HepG2 (cell line): Measurements from ENCODE around the gene TBCCD1. TPM values are rescaled to one million over a fixed set of nuclear protein-coding genes. Genes with fewer than 3 reads are reported as not detected.

Source experiments
- CBX5 ChIP-seq: sonication (generic); formaldehyde crosslinking; IDR thresholded peaks from 2 replicates; pipeline ENCODE4 v1.4.0; 2020; ENCODE audit warnings: missing genetic modification reagents, borderline replicate concordance
- CEBPB ChIP-seq: IDR thresholded peaks from 2 replicates; pipeline ENCODE4 v1.6.1; 2011; ENCODE audit warnings: low read depth, low read length, improper control_type of control experiment, borderline replicate concordance
- ETV5 ChIP-seq: IDR thresholded peaks from 2 replicates; pipeline ENCODE4 v1.6.1; 2018; ENCODE audit warnings: missing biosample characterization, missing genetic modification reagents, inconsistent platforms, borderline replicate concordance
- FOSL2 ChIP-seq: sonication (generic); formaldehyde crosslinking; IDR thresholded peaks from 2 replicates; pipeline ENCODE4 v1.4.0; 2020; ENCODE audit warnings: missing genetic modification reagents
- GATAD2A ChIP-seq: IDR thresholded peaks from 2 replicates; pipeline ENCODE4 v1.6.1; 2016
- KAT2B ChIP-seq: fragments of 150-350 bp; IDR thresholded peaks from 2 replicates; pipeline ENCODE4 v1.6.1; 2014; ENCODE audit warnings: low read depth, low read length, borderline replicate concordance
- MED1 ChIP-seq: sonication (generic); formaldehyde crosslinking; IDR thresholded peaks from 2 replicates; pipeline ENCODE4 v1.4.0; 2020; ENCODE audit warnings: missing genetic modification reagents
- PHF5A ChIP-seq: IDR thresholded peaks from one replicate; pipeline ENCODE4 v1.6.1; 2018; ENCODE audit warnings: low read depth, missing genetic modification reagents; ENCODE audit not compliant: unreplicated experiment
- SOX13 ChIP-seq, 3 experiments: fragments of 450-650 bp in 1 of 3; sonication (generic) in 1 of 3; formaldehyde crosslinking in 1 of 3; IDR thresholded peaks in 2 of 3; conservative IDR thresholded peaks in 1 of 3; 2 replicates each; pipeline versions ENCODE4 v1.5.0 to v1.6.1; 2016 to 2020; ENCODE audit warnings: antibody characterized with exemption in 1 of 3, mild to moderate bottlenecking in 1 of 3, missing compliant biosample characterization in 1 of 3, missing genetic modification reagents in 1 of 3, moderate library complexity in 1 of 3
- TGIF2 ChIP-seq: IDR thresholded peaks from 2 replicates; pipeline ENCODE4 v1.6.1; 2016; ENCODE audit warnings: control low read depth, missing compliant biosample characterization
- ZBTB3 ChIP-seq: sonication (generic); formaldehyde crosslinking; IDR thresholded peaks from 2 replicates; pipeline ENCODE4 v1.4.0; 2020; ENCODE audit warnings: low read depth, mild to moderate bottlenecking, moderate library complexity, missing genetic modification reagents, borderline replicate concordance
- ZNF138 ChIP-seq: sonication (generic); formaldehyde crosslinking; IDR thresholded peaks from 2 replicates; pipeline ENCODE4 v1.5.0; 2020; ENCODE audit warnings: mild to moderate bottlenecking, low read depth, missing genetic modification reagents
- ZNF468 ChIP-seq: sonication (generic); formaldehyde crosslinking; IDR thresholded peaks from 2 replicates; pipeline ENCODE4 v1.8.0; 2022; ENCODE audit warnings: mild to moderate bottlenecking, moderate library complexity, missing genetic modification reagents
- polyA plus RNA-seq, 8 experiments: library from polyadenylated mRNA; depleted of rRNA in 3 of 8; stranded (reverse) in 7 of 8; unstranded in 1 of 8; fragments of >200 nt; fragmentation: Illumina TruSeq in 4 of 8; extraction: Trizol in 4 of 8; gene quantifications; 2 replicates each; pipeline versions ENCODE4 v1.2.1 to v1.2.3, GENCODE V29; 2011 to 2016; ENCODE audit warnings: low read depth in 4 of 8, missing spikeins in 1 of 8, mixed read lengths in 1 of 8; ENCODE audit not compliant: insufficient read depth in 1 of 8
- total RNA-seq, 5 experiments: library from RNA; depleted of rRNA; stranded (reverse); fragments of >200 nt; fragmentation: Illumina TruSeq; extraction: Trizol; gene quantifications; 2 replicates each; pipeline ENCODE4 v1.2.3, GENCODE V29; 2016; ENCODE audit warnings: low read depth in 1 of 5
- TF ChIP-seq, protein P1 (sequence below): IDR thresholded peaks from 2 replicates; pipeline ENCODE4 v1.6.1; 2012; ENCODE audit warnings: low read depth, low read length, improper control_type of control experiment
- TF ChIP-seq, protein P2 (sequence below), 2 experiments: fragments of 450-650 bp in 1 of 2; sonication (generic) in 1 of 2; formaldehyde crosslinking; IDR thresholded peaks; 2 replicates each; pipeline versions ENCODE4 v1.5.0 to v1.8.0; 2020 to 2022; ENCODE audit warnings: mild to moderate bottlenecking in 1 of 2, missing genetic modification reagents in 1 of 2
- TF ChIP-seq, protein P3 (sequence below): sonication (generic); formaldehyde crosslinking; IDR thresholded peaks from 2 replicates; pipeline ENCODE4 v1.5.1; 2020; ENCODE audit warnings: mild to moderate bottlenecking, missing genetic modification reagents, borderline replicate concordance
- TF ChIP-seq, protein P4 (sequence below): sonication (generic); formaldehyde crosslinking; IDR thresholded peaks from 2 replicates; pipeline ENCODE4 v1.4.0; 2020; ENCODE audit warnings: missing genetic modification reagents, borderline replicate concordance
- TF ChIP-seq, protein P5 (sequence below): sonication (generic); formaldehyde crosslinking; IDR thresholded peaks from 2 replicates; pipeline ENCODE4 v1.4.0; 2020; ENCODE audit warnings: missing genetic modification reagents
- TF ChIP-seq, protein P6 (sequence below): sonication (generic); formaldehyde crosslinking; IDR thresholded peaks from 2 replicates; pipeline ENCODE4 v1.4.0; 2020; ENCODE audit warnings: missing genetic modification reagents, low read depth, mild to moderate bottlenecking, borderline replicate concordance

The TBCCD1 gene
- total and polyA plus RNA-seq, 2 of the 13 experiments (the other 11 are each of a cell fraction or from before 2014, with no cell fraction given), result 13.6 to 16.2 TPM

GRCh38 chr3:186589856-186590579 is 22.9 kb upstream of the TBCCD1 start (continued):
- TF ChIP-seq, protein P1, sequence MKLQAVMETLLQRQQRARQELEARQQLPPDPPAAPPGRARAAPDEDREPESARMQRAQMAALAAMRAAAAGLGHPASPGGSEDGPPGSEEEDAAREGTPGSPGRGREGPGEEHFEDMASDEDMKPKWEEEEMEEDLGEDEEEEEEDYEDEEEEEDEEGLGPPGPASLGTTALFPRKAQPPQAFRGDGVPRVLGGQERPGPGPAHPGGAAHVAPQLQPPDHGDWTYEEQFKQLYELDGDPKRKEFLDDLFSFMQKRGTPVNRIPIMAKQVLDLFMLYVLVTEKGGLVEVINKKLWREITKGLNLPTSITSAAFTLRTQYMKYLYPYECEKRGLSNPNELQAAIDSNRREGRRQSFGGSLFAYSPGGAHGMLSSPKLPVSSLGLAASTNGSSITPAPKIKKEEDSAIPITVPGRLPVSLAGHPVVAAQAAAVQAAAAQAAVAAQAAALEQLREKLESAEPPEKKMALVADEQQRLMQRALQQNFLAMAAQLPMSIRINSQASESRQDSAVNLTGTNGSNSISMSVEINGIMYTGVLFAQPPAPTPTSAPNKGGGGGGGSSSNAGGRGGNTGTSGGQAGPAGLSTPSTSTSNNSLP, result peak; percentile 48
- TF ChIP-seq ZBTB3 (CRISPR knock-in tag) (0 out of 2 replicates have a peak, but pooled peaks have one; percentile 67), SOX13 (IDR thresholded peaks at IDR 0.05) (no peak), SOX13 (CRISPR knock-in tag; conservative IDR thresholded peaks at IDR 0.05 in 1 of 2, IDR thresholded peaks at IDR 0.05 in 1 of 2) (peak in 1 of 2 experiments; percentile 22; a peak in 1 of 4 replicates), CEBPB (peak; percentile 73; the same call in 1 of the 2 replicates), PHF5A (CRISPR knock-in tag) (peak; percentile 24), KAT2B (no peak), FOSL2 (CRISPR knock-in tag) (peak; percentile 69), CBX5 (0 out of 2 replicates have a peak, but pooled peaks have one; percentile 53), TGIF2 (0 out of 2 replicates have a peak, but pooled peaks have one; percentile 36), GATAD2A (CRISPR knock-in tag) (peak; percentile 58; the same call in 1 of the 2 replicates), ZNF138 (CRISPR knock-in tag) (no peak), ETV5 (CRISPR knock-in tag) (peak; percentile 2; the same call in 1 of the 2 replicates), MED1 (CRISPR knock-in tag) (peak; percentile 86), ZNF468 (CRISPR knock-in tag) (no peak)
- TF ChIP-seq, protein P2, sequence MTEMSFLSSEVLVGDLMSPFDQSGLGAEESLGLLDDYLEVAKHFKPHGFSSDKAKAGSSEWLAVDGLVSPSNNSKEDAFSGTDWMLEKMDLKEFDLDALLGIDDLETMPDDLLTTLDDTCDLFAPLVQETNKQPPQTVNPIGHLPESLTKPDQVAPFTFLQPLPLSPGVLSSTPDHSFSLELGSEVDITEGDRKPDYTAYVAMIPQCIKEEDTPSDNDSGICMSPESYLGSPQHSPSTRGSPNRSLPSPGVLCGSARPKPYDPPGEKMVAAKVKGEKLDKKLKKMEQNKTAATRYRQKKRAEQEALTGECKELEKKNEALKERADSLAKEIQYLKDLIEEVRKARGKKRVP (CRISPR knock-in tag; IDR thresholded peaks at IDR 0.05), result peak in 1 of 2 experiments; percentile 59; a peak in 2 of 4 replicates
- TF ChIP-seq, protein P3, sequence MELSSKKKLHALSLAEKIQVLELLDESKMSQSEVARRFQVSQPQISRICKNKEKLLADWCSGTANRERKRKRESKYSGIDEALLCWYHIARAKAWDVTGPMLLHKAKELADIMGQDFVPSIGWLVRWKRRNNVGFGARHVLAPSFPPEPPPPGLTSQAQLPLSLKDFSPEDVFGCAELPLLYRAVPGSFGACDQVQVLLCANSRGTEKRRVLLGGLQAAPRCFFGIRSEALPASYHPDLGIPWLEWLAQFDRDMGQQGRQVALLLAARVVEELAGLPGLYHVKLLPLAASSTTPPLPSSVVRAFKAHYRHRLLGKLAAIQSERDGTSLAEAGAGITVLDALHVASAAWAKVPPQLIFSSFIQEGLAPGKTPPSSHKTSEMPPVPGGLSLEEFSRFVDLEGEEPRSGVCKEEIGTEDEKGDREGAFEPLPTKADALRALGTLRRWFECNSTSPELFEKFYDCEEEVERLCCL (CRISPR knock-in tag), result no peak
- TF ChIP-seq, protein P4, sequence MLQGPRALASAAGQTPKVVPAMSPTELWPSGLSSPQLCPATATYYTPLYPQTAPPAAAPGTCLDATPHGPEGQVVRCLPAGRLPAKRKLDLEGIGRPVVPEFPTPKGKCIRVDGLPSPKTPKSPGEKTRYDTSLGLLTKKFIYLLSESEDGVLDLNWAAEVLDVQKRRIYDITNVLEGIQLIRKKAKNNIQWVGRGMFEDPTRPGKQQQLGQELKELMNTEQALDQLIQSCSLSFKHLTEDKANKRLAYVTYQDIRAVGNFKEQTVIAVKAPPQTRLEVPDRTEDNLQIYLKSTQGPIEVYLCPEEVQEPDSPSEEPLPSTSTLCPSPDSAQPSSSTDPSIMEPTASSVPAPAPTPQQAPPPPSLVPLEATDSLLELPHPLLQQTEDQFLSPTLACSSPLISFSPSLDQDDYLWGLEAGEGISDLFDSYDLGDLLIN (CRISPR knock-in tag), result no peak
- TF ChIP-seq, protein P5, sequence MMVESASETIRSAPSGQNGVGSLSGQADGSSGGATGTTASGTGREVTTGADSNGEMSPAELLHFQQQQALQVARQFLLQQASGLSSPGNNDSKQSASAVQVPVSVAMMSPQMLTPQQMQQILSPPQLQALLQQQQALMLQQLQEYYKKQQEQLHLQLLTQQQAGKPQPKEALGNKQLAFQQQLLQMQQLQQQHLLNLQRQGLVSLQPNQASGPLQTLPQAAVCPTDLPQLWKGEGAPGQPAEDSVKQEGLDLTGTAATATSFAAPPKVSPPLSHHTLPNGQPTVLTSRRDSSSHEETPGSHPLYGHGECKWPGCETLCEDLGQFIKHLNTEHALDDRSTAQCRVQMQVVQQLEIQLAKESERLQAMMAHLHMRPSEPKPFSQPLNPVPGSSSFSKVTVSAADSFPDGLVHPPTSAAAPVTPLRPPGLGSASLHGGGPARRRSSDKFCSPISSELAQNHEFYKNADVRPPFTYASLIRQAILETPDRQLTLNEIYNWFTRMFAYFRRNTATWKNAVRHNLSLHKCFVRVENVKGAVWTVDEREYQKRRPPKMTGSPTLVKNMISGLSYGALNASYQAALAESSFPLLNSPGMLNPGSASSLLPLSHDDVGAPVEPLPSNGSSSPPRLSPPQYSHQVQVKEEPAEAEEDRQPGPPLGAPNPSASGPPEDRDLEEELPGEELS (CRISPR knock-in tag), result peak; percentile 60; the same call in 1 of the 2 replicates
- TF ChIP-seq, protein P6, sequence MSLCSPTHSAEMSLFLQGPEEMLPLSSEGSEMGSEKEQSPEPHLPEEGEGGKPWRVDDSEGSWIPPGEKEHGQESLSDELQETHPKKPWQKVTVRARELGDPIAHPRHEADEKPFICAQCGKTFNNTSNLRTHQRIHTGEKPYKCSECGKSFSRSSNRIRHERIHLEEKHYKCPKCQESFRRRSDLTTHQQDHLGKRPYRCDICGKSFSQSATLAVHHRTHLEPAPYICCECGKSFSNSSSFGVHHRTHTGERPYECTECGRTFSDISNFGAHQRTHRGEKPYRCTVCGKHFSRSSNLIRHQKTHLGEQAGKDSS (CRISPR knock-in tag), result peak; percentile 49; the same call in 1 of the 2 replicates
